Lower lobe of right lung (tissue), 2 donors: ENCODE measurements around the gene IMMP2L. TPM values are rescaled to one million over a fixed set of nuclear protein-coding genes. Genes with fewer than 3 reads are reported as not detected.

Experiments
- ATAC-seq, 2 donors: fragments of 200-7000 bp; cut with Tn5 transposase; one replicate each; pipeline ENCODE4 v1.9.1; 2020 to 2022; ENCODE audit warnings: mild to moderate bottlenecking in 2 of 2, moderate library complexity in 2 of 2
- DNase-seq: peaks from one replicate; pipeline ENCODE4 v3.0.0-alpha.2; 2020
- H3K27ac ChIP-seq: fragments of 200-600 bp; one replicate; pipeline ENCODE4 v1.8.0; 2022
- H3K27me3 ChIP-seq: fragments of 200-600 bp; one replicate; pipeline ENCODE4 v1.8.0; 2022; ENCODE audit warnings: low read depth
- H3K36me3 ChIP-seq: fragments of 200-600 bp; one replicate; pipeline ENCODE4 v1.8.0; 2022; ENCODE audit warnings: mild to moderate bottlenecking
- H3K4me1 ChIP-seq: fragments of 200-600 bp; one replicate; pipeline ENCODE4 v1.8.0; 2022
- H3K4me3 ChIP-seq: fragments of 200-600 bp; one replicate; pipeline ENCODE4 v1.8.0; 2022; ENCODE audit warnings: mild to moderate bottlenecking
- H3K9me3 ChIP-seq: fragments of 200-600 bp; one replicate; pipeline ENCODE4 v1.8.0; 2022
- CTCF ChIP-seq: fragments of 200-600 bp; IDR thresholded peaks from one replicate; pipeline ENCODE4 v1.8.0; 2022; ENCODE audit warnings: antibody characterized with exemption, mild to moderate bottlenecking
- intact Hi-C: fragments of 100-400 bp; cut with DNase I; formaldehyde crosslinking; loops from one replicate; pipeline ENCODE4 v1.11.0; 2022
- total RNA-seq: library from RNA; stranded (reverse); fragmentation: NEBNext Ultra II Directional; extraction: Animal tissue kit (Norgen Biotek cat#: 25700); gene quantifications from one replicate; pipeline ENCODE4 v1.2.1, GENCODE V29; 2021
- donor health status: DM: no; HTN: yes; CAD: no; lungs with severe emphysema.

Gene IMMP2L
- total RNA-seq, 1 donor from 2014 or later = 14.7 TPM

GRCh38 chr7:111051832-111052231 is 510.5 kb downstream of the IMMP2L start:
- no peak for ATAC-seq
- H3K9me3 ChIP-seq = no peaks in the 10 kb centered on the region
- H3K36me3 ChIP-seq = no peaks in the 10 kb centered on the region
- no peaks in the 10 kb centered on the region for H3K4me1 ChIP-seq
- no peak for TF ChIP-seq CTCF
- no peak overlapping the region for H3K4me3 ChIP-seq
- DNase-seq = no peak
- H3K27ac ChIP-seq = no peak overlapping the region
- H3K27me3 ChIP-seq = no peaks in the 10 kb centered on the region
- intact Hi-C loops = no loop called here

GRCh38 chr7:111050875-111051416 is 511.3 kb downstream of the IMMP2L start:
- no peak overlapping the region for H3K4me3 ChIP-seq
- no peaks in the 10 kb centered on the region for H3K9me3 ChIP-seq
- no peaks in the 10 kb centered on the region for H3K4me1 ChIP-seq
- intact Hi-C loops = no loop called here
- TF ChIP-seq CTCF = no peak
- no peaks in the 10 kb centered on the region for H3K36me3 ChIP-seq
- no peak for DNase-seq
- no peak for ATAC-seq
- H3K27ac ChIP-seq = no peak overlapping the region
- no peaks in the 10 kb centered on the region for H3K27me3 ChIP-seq

DNA sequence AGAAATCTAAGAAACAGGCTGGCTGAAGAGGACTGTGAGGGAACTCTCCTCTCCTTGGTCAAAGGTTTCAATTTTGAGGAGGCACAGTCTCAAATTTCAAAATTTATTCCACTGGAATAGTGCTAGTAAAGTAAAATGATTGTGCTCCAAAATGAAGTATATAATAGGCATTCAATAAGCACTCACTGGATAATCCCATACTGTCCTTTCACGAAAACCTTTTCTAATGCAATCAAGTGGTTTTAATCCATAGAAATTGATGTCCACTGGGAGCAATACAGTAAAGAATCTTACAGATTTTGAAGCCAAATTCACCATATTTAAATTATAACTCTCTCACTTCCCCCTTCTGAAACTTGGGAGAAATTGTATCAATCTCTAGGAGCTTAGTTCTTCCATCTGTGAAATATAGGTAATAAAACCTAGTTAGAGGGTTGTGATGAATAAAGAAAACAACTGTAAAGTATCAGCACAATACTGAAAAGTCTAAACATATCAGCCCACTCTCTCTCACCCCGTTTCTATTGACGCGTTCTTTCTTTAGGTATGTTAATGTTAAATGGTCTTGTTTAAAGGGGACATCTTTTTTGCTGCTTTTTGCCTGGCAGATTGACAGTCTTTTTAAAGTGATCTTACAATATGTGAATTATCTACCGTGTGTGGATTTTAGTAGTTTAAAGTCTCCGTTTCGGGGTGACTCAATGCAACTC is 512.2 kb downstream of the IMMP2L start:
- Histone ChIP-seq H3K36me3 (no peaks in the 10 kb centered on the region), H3K9me3 (no peaks in the 10 kb centered on the region), H3K4me3 (no peak overlapping the region), H3K27me3 (no peaks in the 10 kb centered on the region), H3K27ac (no peak overlapping the region), H3K4me1 (no peaks in the 10 kb centered on the region)
- no peak for ATAC-seq
- TF ChIP-seq CTCF = no peak
- intact Hi-C loops = no loop called here
- no peak for DNase-seq

GRCh38 chr7:111047595-111047994 is 514.7 kb downstream of the IMMP2L start:
- H3K36me3 ChIP-seq = no peaks in the 10 kb centered on the region
- no peak overlapping the region for H3K4me3 ChIP-seq
- ATAC-seq (no peak), DNase-seq (no peak)
- H3K27ac ChIP-seq = no peak overlapping the region
- no peaks in the 10 kb centered on the region for H3K27me3 ChIP-seq
- H3K9me3 ChIP-seq = no peaks in the 10 kb centered on the region
- no peak for TF ChIP-seq CTCF
- H3K4me1 ChIP-seq = no peaks in the 10 kb centered on the region
- intact Hi-C loops = no loop called here

GRCh38 chr7:111045449-111045848 is 516.8 kb downstream of the IMMP2L start:
- DNase-seq = no peak
- no peaks in the 10 kb centered on the region for H3K9me3 ChIP-seq
- H3K27me3 ChIP-seq = no peaks in the 10 kb centered on the region
- H3K36me3 ChIP-seq = no peaks in the 10 kb centered on the region
- H3K4me3 ChIP-seq = no peak overlapping the region
- no peak overlapping the region for H3K27ac ChIP-seq
- no peak for ATAC-seq
- no peaks in the 10 kb centered on the region for H3K4me1 ChIP-seq
- intact Hi-C loops = no loop called here
- TF ChIP-seq CTCF = no peak
